Measurements from ENCODE around the gene SERPINI1. TPM values are rescaled to one million over a fixed set of nuclear protein-coding genes. Genes with fewer than 3 reads are reported as not detected.

SERPINI1 gene
- total RNA-seq, 1 donor from 2014 or later: 66.2 TPM

GRCh38 chr3:167736997-167737396 is 1.5 kb downstream of the SERPINI1 start:
- TF ChIP-seq, protein P1, sequence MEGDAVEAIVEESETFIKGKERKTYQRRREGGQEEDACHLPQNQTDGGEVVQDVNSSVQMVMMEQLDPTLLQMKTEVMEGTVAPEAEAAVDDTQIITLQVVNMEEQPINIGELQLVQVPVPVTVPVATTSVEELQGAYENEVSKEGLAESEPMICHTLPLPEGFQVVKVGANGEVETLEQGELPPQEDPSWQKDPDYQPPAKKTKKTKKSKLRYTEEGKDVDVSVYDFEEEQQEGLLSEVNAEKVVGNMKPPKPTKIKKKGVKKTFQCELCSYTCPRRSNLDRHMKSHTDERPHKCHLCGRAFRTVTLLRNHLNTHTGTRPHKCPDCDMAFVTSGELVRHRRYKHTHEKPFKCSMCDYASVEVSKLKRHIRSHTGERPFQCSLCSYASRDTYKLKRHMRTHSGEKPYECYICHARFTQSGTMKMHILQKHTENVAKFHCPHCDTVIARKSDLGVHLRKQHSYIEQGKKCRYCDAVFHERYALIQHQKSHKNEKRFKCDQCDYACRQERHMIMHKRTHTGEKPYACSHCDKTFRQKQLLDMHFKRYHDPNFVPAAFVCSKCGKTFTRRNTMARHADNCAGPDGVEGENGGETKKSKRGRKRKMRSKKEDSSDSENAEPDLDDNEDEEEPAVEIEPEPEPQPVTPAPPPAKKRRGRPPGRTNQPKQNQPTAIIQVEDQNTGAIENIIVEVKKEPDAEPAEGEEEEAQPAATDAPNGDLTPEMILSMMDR (IDR thresholded peaks at IDR 0.05; ENCODE audit: partially characterized antibody, unreplicated experiment): no peak
- Mint-ChIP-seq H3K27me3 (ENCODE audit: unreplicated experiment) (no peaks in the 10 kb centered on the region), H3K27ac (ENCODE audit: unreplicated experiment) (peak overlapping the region; percentile 6), H3K4me3 (ENCODE audit: unreplicated experiment) (no peak overlapping the region), H3K36me3 (ENCODE audit: unreplicated experiment) (no peaks in the 10 kb centered on the region), H3K9me3 (ENCODE audit: unreplicated experiment) (peaks cover 2% of the 10 kb centered on the region), H3K4me1 (ENCODE audit: low read depth, unreplicated experiment) (peaks cover 19% of the 10 kb centered on the region)
- DNase-seq: no peak

DNA sequence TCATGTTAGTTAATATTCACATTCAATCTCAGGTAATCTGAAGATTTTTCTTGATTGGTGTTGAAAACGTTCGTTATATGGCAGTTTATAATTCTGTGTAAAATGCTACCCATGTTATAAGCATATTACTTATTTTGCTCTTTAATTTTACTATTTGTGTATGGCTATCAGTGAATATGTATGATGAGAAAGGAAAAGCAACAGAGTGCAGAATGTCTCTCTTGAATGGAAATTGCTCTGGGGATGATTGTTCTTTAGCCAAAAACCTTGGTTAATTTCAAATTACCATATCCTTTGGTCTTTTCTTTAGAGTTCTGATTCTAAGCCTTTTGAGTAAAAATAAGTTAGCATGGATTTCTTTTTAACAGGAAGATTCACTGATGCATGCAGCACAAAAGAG is 2.5 kb downstream of the SERPINI1 start:
- no peak for DNase-seq
- H3K36me3 Mint-ChIP-seq (ENCODE audit: unreplicated experiment): no peaks in the 10 kb centered on the region
- peak overlapping the region; percentile 5 for H3K4me3 Mint-ChIP-seq (ENCODE audit: unreplicated experiment)
- TF ChIP-seq, protein P1 (IDR thresholded peaks at IDR 0.05; ENCODE audit: partially characterized antibody, unreplicated experiment): no peak
- no peaks in the 10 kb centered on the region for H3K27me3 Mint-ChIP-seq (ENCODE audit: unreplicated experiment)
- no peak overlapping the region for H3K27ac Mint-ChIP-seq (ENCODE audit: unreplicated experiment)
- peaks cover 2% of the 10 kb centered on the region for H3K9me3 Mint-ChIP-seq (ENCODE audit: unreplicated experiment)
- peaks cover 18% of the 10 kb centered on the region for H3K4me1 Mint-ChIP-seq (ENCODE audit: low read depth, unreplicated experiment)

DNA sequence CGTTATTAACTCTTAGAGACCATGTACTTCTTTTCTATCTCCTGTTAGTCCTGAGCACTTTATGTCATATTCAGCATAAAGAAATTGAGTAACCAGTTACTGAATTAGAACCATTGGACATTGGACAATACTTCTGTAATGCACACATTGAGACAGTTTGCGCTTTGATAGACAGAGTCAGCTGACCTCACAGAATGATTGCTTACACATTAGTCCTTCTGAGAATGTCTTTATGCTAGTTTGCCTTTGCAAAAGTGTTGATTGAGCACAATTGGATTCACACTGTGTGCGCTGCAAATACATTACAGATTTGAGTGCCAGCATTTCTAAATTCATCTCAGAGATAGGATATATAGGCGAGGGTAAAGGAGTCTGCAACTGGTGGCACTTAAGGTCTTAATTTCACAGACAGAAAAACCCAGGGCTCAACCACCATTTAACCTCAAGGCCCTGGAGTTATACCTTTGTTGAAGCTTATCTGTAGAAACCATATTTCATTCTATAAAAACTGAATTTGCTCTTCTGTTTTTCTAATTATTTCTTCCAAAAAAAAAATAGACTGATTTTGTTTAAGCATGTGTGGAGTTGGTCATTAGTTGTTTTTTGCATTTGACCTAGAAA is 3.8 kb downstream of the SERPINI1 start:
- H3K27ac Mint-ChIP-seq (ENCODE audit: unreplicated experiment): no peak overlapping the region
- DNase-seq: no peak
- peaks cover 2% of the 10 kb centered on the region for H3K9me3 Mint-ChIP-seq (ENCODE audit: unreplicated experiment)
- no peak overlapping the region for H3K4me3 Mint-ChIP-seq (ENCODE audit: unreplicated experiment)
- no peaks in the 10 kb centered on the region for H3K27me3 Mint-ChIP-seq (ENCODE audit: unreplicated experiment)
- TF ChIP-seq, protein P1 (IDR thresholded peaks at IDR 0.05; ENCODE audit: partially characterized antibody, unreplicated experiment): no peak
- no peaks in the 10 kb centered on the region for H3K36me3 Mint-ChIP-seq (ENCODE audit: unreplicated experiment)
- peaks cover 18% of the 10 kb centered on the region for H3K4me1 Mint-ChIP-seq (ENCODE audit: low read depth, unreplicated experiment)

- peaks cover 2% of the 10 kb centered on the region for H3K9me3 Mint-ChIP-seq (ENCODE audit: unreplicated experiment)
- no peaks in the 10 kb centered on the region for H3K36me3 Mint-ChIP-seq (ENCODE audit: unreplicated experiment)
- no peak overlapping the region for H3K4me3 Mint-ChIP-seq (ENCODE audit: unreplicated experiment)
- no peaks in the 10 kb centered on the region for H3K27me3 Mint-ChIP-seq (ENCODE audit: unreplicated experiment)
- peaks cover 18% of the 10 kb centered on the region for H3K4me1 Mint-ChIP-seq (ENCODE audit: low read depth, unreplicated experiment)
- TF ChIP-seq, protein P1 (IDR thresholded peaks at IDR 0.05; ENCODE audit: partially characterized antibody, unreplicated experiment): peak; percentile 10
- peak overlapping the region; percentile 22 for H3K27ac Mint-ChIP-seq (ENCODE audit: unreplicated experiment)
- peak; percentile 48 for DNase-seq
These were observed 5.6 kb downstream of the SERPINI1 start for GRCh38 chr3:167740961-167741587.

GRCh38 chr3:167742338-167742737 is 6.8 kb downstream of the SERPINI1 start:
- no peaks in the 10 kb centered on the region for H3K27me3 Mint-ChIP-seq (ENCODE audit: unreplicated experiment)
- no peaks in the 10 kb centered on the region for H3K36me3 Mint-ChIP-seq (ENCODE audit: unreplicated experiment)
- peaks cover 14% of the 10 kb centered on the region for H3K4me1 Mint-ChIP-seq (ENCODE audit: low read depth, unreplicated experiment)
- TF ChIP-seq, protein P1 (IDR thresholded peaks at IDR 0.05; ENCODE audit: partially characterized antibody, unreplicated experiment): no peak
- H3K9me3 Mint-ChIP-seq (ENCODE audit: unreplicated experiment): no peaks in the 10 kb centered on the region
- H3K4me3 Mint-ChIP-seq (ENCODE audit: unreplicated experiment): peak overlapping the region; percentile 30
- H3K27ac Mint-ChIP-seq (ENCODE audit: unreplicated experiment): peak overlapping the region; percentile 82
- DNase-seq: no peak
